HS-5 (cell line): Measurements from ENCODE around the gene DPH6.
"Not testable (repeated sequence)": the region's sequence is repeated elsewhere in the genome, so short reads cannot be mapped to it uniquely, and the experiment has no call there.

ENCODE experiments used
- DNase-seq: peaks from one replicate; pipeline ENCODE4 v3.0.0-alpha.2; 2012; ENCODE audit warnings: low read depth

DPH6 gene

DNA sequence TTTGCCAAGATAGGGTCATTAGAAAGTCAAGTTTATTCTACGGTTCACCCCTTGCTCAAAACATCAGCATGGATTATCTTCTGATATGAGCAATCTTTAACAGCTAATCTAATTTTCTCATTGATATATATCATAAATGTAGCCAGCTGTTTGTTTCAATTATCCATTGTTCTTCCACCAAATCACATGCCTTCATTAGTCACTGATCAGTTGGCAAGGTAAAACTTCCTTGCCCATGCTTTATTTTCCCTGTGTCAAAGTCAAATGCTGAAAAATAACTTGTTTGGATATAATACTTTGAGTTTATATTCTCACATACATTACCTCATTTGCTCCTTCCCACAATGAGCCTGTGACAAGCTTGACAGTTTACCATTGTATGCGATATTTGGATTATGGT, 60.6 kb downstream of the DPH6 start:
- no peak for DNase-seq

DNA sequence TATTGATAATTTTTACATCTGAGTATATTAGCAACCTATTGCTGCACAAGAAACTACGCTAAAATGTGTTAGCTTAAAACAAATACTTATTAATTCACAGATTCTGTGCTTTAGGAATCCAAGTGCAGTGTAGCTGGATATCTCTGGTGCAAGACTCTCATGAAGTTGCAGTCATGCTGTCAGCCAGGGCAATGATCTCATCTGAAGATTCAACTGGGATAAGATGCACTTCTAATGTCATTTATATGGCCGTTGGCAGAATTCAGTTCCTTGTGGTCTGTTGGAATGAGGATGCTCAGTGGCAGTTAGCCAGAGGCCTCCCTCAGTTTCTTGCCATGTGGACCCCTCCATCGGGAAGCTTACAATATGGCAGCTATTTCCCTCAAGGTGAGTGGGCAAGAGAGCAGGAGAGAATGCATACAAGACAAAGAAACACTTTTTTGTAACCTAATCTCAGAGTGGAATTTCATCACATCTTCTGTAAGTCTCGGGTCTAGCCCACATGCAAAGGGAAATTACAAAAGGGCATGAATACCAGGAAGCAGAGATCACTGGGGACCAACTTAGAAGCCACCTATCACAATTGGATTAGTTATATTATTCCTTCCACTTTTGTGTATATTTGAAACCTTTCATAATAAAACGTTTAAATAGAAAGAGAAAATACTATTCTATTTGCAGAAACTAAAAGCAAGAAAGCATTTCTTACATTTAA, 61.6 kb downstream of the DPH6 start:
- DNase-seq: no peak

DNA sequence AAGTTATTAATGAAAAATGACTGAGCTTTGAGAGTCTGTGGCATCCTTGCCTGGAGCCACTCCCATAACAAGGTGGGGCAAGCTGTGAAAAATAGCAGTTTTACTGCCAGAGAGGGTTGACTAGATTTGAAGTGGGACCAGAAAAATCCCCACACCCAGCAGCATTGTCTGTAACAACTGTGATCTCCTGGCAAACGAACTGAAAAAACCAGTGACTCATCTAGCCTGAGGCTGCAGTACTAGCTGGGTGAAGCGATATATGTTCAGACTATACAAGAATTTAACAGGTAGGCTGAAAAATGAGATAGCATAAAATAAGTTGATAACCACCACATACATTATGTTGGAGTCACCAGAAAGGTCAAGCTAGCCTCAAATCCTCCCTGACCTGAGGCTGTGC, 64.0 kb downstream of the DPH6 start:
- DNase-seq: peak; percentile 51

DNA sequence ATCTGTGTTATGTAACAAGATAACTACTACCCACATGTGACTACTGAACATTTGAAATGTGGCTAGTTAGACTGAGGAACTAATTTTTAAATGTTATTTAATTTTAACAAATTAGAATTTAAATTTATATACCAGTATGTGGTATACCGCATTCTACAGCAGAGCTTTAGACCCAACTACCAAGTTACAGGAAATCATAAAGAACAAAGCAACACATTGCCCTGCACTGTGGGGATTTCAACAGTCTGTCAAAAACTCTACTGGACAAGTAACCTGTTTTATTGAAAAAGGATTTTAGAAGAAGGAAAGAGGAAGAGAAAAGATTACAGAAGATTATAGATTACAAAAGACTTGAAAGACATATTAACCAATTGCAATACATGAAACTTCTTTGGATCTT, 64.9 kb downstream of the DPH6 start:
- no peak for DNase-seq

DNA sequence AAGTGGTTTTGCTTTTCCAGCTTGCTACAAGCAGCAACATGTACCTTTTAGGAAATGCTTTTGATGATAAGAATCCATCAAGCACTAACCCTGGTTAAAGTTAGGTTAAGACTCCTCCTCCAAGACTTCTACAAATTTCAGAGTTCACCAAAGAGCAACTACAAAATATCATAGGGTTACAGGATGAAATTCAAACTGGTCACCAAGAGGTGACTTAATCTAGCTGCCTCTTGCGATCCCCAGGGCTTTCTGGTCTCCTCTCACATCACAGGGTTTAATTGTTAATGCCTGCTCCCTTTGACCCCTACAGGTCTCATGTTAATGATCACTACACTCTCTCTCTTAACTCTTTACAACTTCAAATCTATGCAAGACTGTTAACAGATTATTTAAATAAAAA, 66.5 kb downstream of the DPH6 start:
- DNase-seq: no peak

DNA sequence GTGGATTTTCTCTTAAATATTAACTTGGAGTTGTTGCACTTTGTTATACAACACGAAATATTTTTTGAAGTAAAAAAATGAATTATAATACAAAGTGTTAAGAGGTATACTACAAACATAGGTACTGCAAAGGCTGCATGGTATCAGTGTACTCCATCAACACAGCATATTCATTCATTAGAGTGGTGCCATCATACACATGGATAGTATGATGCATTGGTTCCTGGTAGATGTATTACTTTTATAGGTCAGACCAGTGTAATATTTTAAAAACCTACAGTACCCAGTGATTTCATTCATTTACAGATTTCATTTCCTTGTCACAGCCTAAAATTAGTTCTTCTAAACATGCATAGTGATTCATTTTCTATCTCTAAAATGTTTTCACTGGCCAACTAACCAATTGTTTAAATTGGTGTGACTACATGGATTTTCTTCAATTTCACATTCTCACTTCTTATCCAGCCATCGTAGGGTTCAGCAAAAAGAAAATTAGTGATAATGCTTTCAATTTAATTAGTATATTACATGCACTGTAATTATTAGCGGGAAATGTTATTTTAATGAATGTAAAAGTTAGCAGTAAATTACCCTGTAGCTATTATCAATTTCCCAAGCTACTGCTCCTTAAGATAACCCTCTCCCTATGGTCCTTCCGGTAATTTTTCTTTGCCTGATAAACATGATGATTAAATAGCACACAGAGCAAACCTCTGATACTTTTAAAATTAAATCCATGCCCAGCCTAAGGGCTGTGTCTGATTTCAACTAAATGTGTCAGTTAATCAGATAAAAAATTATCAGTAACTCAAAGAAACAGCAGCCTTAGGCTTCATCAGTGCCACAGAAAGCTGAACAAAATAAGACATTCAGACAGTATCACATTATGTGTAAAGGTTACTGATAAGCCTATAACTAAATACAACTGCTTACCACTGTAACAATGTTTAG, 68.4 kb downstream of the DPH6 start:
- no peak for DNase-seq

DNA sequence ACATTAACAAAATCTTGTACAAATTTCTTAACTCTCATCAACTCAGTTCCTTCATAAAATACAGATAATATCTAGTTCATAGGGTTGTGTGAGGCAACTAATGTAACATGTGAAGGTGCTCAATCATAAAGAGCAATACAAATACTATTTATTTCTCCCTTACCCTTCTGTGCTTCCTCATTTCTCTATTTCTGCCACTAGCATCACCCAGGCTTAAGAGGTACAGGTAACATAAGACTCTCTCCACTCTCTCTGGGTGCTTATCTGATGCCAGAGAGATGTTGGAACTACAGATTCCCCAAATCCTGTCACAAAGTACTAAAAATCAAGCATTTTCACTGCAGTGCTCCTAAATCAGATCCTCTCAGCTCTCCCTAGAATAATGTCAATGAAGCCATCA, 74.9 kb downstream of the DPH6 start:
- DNase-seq: no peak

DNA sequence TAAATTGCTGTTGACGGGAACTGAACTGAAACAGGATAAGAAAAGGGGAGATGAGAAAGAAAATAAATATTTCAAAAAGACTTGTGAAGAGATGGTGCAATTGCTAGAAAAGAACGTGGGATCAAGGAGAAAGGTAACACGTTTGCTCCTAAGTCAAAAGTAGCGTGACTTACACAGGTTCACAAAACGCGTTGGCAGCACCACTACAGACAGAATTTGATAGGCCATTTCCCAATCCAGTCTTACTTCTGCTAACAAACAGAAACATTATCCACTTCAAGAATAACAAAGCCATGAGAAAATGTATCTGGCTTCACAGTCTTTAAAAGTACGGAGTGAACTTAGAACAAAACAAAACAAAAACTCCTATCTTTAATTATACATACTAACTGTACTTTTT, 75.5 kb downstream of the DPH6 start:
- no peak for DNase-seq

DNA sequence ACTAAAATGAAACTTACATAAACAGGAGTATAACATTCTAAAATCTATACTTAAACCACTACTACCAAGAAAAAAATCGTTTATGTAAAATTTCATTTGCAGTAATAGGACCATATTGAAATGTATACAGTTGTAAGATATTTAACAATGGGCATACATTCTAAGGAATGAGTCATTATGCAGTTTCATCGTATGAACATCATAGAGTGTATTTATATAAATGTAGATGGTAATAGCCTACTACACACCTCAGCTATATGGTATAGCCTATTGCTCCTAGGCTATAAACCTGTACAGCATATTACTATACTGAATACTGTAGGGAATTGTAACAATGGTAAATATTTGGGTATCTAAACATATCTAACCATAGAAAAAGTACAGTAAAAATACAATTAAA, 79.5 kb downstream of the DPH6 start:
- no peak for DNase-seq

DNA sequence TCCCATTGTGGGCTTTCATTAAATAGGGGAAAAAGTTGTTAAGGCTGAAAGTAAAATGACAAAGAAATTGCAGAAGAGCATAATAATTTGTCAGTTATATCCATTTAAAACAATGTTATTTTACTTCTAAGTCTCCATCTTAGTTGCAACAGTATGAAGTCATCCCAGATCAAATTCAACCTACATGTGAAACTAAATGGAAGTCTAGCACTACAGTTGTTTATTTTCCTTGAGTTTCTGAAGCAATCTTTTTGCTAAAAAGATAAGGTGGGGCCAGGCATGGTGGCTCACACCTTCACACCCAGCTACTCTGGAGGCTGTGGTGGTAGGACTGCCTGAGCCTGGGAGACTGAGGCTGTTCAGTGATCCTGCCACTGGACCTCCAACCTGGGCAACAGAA, 80.2 kb downstream of the DPH6 start:
- DNase-seq: no peak

DNA sequence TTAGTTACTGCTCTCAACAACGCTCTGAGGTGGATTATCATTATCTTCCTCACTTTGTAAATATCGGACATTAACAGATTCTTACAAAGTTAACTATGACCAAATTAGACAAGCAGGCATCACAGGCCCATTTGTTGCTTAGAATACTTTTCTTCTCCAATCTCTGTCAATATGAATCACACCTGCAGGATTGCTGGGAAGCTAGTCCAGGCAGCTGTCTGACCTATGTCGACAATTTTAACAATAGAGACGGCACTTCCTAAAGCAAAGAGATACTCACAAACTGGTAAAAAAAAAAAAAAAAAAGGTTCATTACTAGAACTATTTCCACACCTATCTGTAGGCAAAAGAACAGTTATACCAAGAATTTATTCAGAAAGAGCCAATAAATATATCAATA, 85.3 kb downstream of the DPH6 start:
- DNase-seq: no peak

DNA sequence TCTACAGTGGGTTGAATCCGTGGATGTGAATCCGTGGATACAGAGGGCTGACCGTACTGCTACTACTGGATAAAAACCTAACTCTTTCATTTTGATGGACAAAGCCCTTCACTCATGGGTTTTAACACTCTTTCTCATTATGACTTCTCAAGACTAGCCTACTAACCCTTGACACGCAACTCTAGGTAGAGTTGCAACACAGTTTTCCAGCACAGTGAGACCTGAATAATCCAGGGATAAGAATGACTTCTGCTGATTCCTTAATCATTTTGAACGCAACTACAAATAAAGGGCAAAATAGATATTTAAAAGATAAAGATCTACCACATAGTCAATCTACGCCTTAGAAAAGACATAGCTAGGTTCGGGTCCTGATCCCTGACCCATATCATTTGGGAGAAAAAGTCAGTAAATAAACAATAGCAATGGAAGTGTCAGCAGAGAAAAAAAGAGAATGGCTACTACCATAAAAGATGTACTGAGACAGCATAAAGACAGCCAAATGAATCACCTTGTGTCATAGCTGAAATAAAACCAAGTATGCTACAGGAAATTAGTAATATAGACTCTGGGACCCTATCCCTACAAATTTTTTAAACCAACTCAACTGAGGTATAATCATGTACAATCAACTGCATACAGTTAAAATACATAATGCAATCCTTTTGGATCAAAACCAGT, 87.6 kb downstream of the DPH6 start:
- no peak for DNase-seq

DNA sequence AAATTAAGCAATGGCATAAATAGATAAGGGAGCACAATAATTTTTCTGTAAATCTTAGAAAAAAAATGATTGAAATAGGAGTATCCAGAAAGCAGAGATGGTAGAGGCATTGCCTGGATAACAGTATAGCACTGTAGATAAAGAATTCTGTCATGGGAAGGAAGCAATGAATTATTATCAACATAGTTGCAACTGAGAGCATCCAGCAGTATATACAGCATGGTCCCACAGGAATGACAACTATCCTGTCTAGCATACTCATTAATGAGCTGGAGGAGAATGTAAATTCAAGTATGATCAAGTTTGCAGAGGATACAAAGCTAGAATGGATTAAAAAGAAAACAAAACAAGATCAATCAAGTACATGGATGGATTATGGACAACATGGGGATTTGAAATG, 90.8 kb downstream of the DPH6 start:
- no peak for DNase-seq

DNA sequence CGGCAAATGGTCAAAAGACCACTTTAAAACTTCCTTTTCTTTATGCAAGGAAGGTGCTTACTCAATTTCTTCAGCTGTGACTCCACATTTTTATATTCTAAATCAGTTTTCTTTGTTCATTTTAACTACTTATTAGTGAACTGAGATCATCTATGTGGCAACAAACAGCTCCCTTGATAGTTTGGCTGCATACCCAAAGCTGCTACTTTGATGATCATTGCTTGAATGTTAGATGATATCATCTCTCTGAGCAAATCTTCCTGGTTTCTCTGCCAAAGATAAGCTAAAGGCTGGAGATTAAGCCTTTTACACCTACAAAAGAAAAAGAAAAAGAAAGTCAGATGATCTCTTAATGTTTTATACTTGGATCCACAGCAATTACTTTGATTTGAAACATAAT, 95.5 kb downstream of the DPH6 start:
- peak; percentile 67 for DNase-seq

DNA sequence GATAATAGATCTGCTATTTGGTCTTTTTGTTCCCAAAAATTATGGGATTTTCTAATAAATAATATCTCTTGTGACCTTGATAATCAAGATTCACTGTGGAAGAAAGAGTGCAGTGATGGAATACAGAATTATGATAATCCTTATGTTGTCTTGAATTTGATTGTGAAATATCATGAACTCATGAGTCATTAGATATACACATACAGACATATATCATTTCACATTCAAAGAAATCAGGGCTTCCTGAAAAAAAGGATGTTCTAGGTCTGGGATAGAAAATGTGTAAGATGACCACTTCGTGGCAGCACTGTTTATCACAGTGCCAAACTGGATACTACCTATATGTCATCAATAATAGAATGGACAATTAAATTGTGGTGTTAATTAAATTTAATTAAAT, 97.7 kb downstream of the DPH6 start:
- DNase-seq: no peak

DNA sequence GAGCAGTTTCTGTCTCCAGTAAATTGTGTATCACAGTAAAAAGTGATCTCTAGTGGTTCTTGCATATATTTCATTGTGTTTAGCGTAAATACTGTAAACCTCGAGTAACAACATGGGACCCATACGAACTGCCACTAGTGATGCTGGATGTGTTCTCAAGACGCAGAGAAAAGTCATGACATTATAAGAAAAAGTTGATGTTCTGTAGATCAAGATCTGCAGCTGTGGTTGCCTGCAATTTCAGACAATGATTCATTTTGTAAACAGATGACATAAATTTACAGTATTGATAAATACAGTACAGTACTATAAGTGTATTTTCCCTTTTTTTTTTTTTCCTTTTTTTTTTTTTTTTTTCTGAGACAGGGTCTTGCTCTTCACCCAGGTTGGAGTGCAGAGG, 100.1 kb downstream of the DPH6 start:
- no peak for DNase-seq

DNA sequence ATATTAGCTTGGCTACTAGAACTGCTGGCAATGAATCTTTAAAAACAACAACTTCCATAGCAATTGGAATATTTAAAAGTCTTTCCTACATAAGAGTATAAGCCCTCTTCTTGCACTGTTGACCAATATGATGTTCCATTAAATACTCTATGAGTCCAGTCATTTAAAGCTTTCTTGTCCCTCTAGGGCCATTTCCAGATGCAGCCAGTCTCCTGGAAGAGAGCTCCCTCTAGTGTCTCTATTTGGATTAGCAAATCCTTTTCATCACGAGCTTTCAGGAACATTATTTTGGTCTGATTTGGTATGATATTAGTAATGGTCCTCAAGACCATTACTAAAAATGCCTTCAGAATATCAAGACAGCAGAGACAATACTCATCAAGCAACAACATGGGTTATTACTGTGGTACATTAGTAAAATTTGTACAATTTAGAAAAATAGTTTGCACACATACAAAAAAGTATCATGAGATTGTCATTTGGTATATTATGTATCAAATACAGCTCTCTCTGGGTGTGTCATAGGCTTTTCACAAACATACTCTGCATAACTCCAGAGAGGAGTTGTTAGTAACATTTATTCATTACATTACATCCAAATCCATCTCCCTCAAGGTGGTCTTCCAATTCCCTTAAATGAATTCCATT, 101.3 kb downstream of the DPH6 start:
- DNase-seq: no peak

DNA sequence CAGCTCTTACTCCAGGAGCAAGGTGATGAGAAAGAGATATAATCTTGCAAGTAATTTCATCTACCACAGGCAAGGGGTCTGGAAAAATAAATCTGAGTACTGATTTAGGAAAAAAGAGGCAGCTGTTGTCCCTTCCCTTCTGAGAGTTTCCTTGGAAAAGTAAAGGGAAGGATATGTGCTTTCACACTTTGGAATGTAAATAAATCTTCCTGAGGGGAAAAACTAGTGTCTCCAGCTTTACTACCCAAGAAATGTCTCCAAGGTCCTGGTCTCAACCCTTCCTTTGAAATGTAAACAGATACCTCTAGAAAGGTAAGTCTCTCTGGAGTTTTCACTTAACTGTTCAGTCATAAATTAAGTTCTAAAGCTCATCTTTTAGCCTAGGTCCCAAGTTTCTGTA, 102.6 kb downstream of the DPH6 start:
- no peak for DNase-seq

DNA sequence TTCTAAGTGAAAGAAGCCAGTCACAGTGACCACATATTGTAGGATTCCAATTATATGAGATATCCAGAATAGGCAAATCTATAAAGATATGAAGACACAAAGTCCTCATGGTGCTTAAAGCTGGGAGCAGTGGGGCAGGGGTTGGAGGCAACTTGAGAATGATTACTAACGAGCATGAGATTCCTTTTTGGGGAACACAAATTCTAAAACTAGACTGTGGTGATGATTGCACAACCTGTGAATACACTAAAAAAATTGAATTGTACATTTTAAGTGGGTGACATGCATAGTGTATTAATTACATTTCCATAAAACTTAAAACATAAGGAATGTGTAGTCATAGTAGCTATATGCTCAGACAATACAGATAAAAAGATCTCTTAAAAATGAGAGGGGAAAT, 103.2 kb downstream of the DPH6 start:
- no peak for DNase-seq

DNA sequence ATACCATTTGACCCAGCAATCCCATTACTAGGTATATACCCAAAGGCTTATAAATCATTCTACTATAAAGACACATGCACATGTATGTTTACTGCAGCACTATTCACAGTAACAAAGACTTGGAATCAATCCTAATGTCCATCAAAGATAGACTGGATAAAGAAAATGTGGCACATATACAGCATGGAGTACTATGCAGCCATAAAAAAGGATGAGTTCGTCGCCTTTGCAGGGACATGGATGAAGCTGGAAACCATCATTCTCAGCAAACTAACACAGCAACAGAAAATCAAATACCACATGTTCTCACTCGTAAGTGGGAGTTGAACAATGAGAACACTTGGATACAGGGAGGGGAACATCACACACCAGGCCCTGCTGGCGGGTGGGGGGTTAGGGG, 104.7 kb downstream of the DPH6 start:
- DNase-seq: not testable (repeated sequence)

DNA sequence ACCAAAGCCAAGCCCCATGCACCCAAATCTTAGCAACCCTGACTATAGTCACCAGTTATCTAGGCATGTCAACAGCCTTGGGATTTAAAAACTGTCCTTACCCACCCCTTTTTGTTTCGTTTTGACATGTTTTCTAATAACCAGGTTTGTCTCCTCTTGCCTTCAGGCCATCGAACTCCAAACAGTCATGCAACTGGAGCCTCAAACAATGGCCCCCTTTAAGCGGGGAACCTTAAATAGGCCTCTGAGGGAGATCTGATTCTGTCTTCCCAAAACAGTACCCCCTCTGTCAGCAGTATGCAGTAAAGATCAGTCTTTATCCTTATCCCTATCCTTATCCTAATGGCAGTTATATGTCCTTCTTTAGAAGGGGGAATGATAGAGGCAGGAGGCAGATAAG, 105.7 kb downstream of the DPH6 start:
- DNase-seq: no peak

DNA sequence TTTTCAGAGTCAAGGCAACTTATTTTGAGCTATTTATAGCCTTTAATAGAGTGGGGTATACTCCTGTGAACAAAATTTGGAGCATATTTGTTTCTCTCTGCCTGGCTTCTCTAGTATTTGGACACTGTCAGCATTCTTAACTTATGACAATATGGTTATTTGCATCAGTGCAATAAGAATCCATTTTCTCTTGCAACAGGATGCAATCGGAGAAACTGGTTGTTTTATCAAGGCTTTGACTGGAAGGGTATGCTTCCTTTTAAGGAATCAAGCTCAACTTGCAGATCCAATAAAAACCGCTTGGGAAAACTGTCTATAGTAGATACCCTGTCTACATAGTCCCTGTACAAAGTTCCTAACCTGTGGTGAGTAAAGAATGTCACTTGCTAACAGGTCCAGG, 106.7 kb downstream of the DPH6 start:
- DNase-seq: no peak

DNA sequence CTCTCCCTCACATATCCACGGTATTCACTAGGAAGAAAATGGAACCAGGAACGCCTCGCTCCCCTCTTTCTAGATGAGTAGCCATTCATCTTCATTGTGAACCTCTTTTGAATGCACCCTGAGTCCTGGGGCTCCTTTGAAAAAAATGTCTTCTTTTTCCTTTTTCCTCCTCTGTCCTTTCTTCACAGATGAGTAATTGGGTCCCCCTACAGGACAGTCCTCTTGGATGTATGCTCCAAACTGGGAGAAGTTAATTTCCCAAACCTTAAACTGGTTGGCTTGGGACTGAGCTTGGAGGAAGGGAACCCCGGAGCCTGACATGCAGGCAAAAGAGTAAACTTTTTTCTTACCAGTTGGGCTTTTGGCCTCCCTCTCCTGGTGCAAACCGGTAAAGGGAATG, 108.8 kb downstream of the DPH6 start:
- no peak for DNase-seq
